Activated naive CD8-positive, alpha-beta T cell treated with anti-CD3 and anti-CD28 coated beads, Interleukin-2, amount 50 U/mL, for 24 hours (primary cell): ENCODE measurements around the gene OR4E2.
"Not testable (repeated sequence)": the region's sequence is repeated elsewhere in the genome, so short reads cannot be mapped to it uniquely, and the experiment has no call there.

ENCODE experiments used
- ATAC-seq: fragments of 150-1000 bp; cut with Tn5 transposase; one replicate; pipeline ENCODE4 v1.10.0; 2021
- DNase-seq: peaks from one replicate; pipeline ENCODE4 v3.0.0; 2021
- H3K27ac Mint-ChIP-seq: one replicate; pipeline ENCODE4 v1.8.0; 2021; ENCODE audit warnings: mild to moderate bottlenecking, mixed read lengths
- H3K27me3 Mint-ChIP-seq: one replicate; pipeline ENCODE4 v1.8.0; 2021; ENCODE audit warnings: mixed read lengths
- H3K36me3 Mint-ChIP-seq: one replicate; pipeline ENCODE4 v1.8.0; 2021; ENCODE audit warnings: low read depth, mixed read lengths
- H3K4me1 Mint-ChIP-seq: one replicate; pipeline ENCODE4 v1.8.0; 2021; ENCODE audit warnings: mixed read lengths
- H3K4me3 Mint-ChIP-seq: one replicate; pipeline ENCODE4 v1.8.0; 2021; ENCODE audit warnings: mild to moderate bottlenecking, moderate library complexity, mixed read lengths
- H3K9me3 Mint-ChIP-seq: one replicate; pipeline ENCODE4 v1.8.0; 2021; ENCODE audit warnings: mixed read lengths

OR4E2 gene

GRCh38 chr14:21653331-21653885 is at the start of gene OR4E2:
OR4E2 (plus strand) TSS chr14:21653835; CDS start chr14:21665083, 11,248 bp downstream.
- Mint-ChIP-seq H3K36me3 (no peaks in the 10 kb centered on the region), H3K27ac (no peak within 1 kb of the TSS), H3K4me3 (no peak within 1 kb of the TSS), H3K4me1 (no peaks in the 10 kb centered on the region), H3K27me3 (peaks cover 12% of the 10 kb centered on the region), H3K9me3 (no peaks in the 10 kb centered on the region)
- DNase-seq (no peak), ATAC-seq (no peak)

- Mint-ChIP-seq H3K4me1 (no peaks in the 10 kb centered on the region), H3K27me3 (peaks cover 13% of the 10 kb centered on the region), H3K9me3 (no peaks in the 10 kb centered on the region), H3K4me3 (no peak overlapping the region), H3K36me3 (no peaks in the 10 kb centered on the region), H3K27ac (no peak overlapping the region)
- DNase-seq (no peak), ATAC-seq (no peak)
Observed at GRCh38 chr14:21612324-21612723, 41.3 kb upstream of the OR4E2 start.

GRCh38 chr14:21614240-21614639 is 39.4 kb upstream of the OR4E2 start:
- DNase-seq, result no peak
- Mint-ChIP-seq H3K36me3 (no peaks in the 10 kb centered on the region), H3K4me1 (no peaks in the 10 kb centered on the region), H3K27me3 (peaks cover 7% of the 10 kb centered on the region), H3K27ac (no peak overlapping the region), H3K4me3 (no peak overlapping the region), H3K9me3 (no peaks in the 10 kb centered on the region)
- ATAC-seq, result no peak

GRCh38 chr14:21617614-21618013 is 36.0 kb upstream of the OR4E2 start:
- Mint-ChIP-seq H3K27ac (no peak overlapping the region), H3K27me3 (peaks cover 5% of the 10 kb centered on the region), H3K9me3 (no peaks in the 10 kb centered on the region), H3K36me3 (no peaks in the 10 kb centered on the region), H3K4me1 (no peaks in the 10 kb centered on the region), H3K4me3 (no peak overlapping the region)
- DNase-seq (no peak), ATAC-seq (no peak)

- no peak for DNase-seq
- H3K4me1 Mint-ChIP-seq, result no peaks in the 10 kb centered on the region
- no peak overlapping the region for H3K4me3 Mint-ChIP-seq
- H3K36me3 Mint-ChIP-seq, result no peaks in the 10 kb centered on the region
- no peak overlapping the region for H3K27ac Mint-ChIP-seq
- peaks cover 7% of the 10 kb centered on the region for H3K9me3 Mint-ChIP-seq
- no peak for ATAC-seq
- peaks cover 9% of the 10 kb centered on the region for H3K27me3 Mint-ChIP-seq
Observed at GRCh38 chr14:21626491-21627230, 27.0 kb upstream of the OR4E2 start.

GRCh38 chr14:21630503-21630902 is 23.1 kb upstream of the OR4E2 start:
- not testable (repeated sequence) for H3K27me3 Mint-ChIP-seq, DNase-seq, ATAC-seq, H3K27ac Mint-ChIP-seq, H3K4me1 Mint-ChIP-seq, H3K4me3 Mint-ChIP-seq, H3K9me3 Mint-ChIP-seq, H3K36me3 Mint-ChIP-seq

- H3K27ac Mint-ChIP-seq, result no peak overlapping the region
- ATAC-seq (no peak), DNase-seq (no peak)
- no peaks in the 10 kb centered on the region for H3K4me1 Mint-ChIP-seq
- H3K9me3 Mint-ChIP-seq, result peaks cover 7% of the 10 kb centered on the region
- peaks cover 9% of the 10 kb centered on the region for H3K27me3 Mint-ChIP-seq
- H3K36me3 Mint-ChIP-seq, result no peaks in the 10 kb centered on the region
- no peak overlapping the region for H3K4me3 Mint-ChIP-seq
Observed at GRCh38 chr14:21631084-21631483, 22.6 kb upstream of the OR4E2 start.

- H3K27ac Mint-ChIP-seq, result no peak within 1 kb of the TSS
- peaks cover 7% of the 10 kb centered on the region for H3K9me3 Mint-ChIP-seq
Observed at GRCh38 chr14:21634840-21635239, 18.8 kb upstream of the OR4E2 start, which contains the start of gene OR10G2. OR10G2 (minus strand) TSS chr14:21634940; CDS start chr14:21634842, 98 bp downstream.

GRCh38 chr14:21642683-21643082 is 11.0 kb upstream of the OR4E2 start:
- no peaks in the 10 kb centered on the region for H3K4me1 Mint-ChIP-seq
- DNase-seq (no peak), ATAC-seq (no peak)
- peaks cover 3% of the 10 kb centered on the region for H3K27me3 Mint-ChIP-seq
- H3K4me3 Mint-ChIP-seq, result peak overlapping the region; percentile 68
- no peaks in the 10 kb centered on the region for H3K9me3 Mint-ChIP-seq
- H3K27ac Mint-ChIP-seq, result peak overlapping the region; percentile 24
- no peaks in the 10 kb centered on the region for H3K36me3 Mint-ChIP-seq

More at GRCh38 chr14:21634840-21635239, 18.8 kb upstream of the OR4E2 start, which contains the start of gene OR10G2:
- Mint-ChIP-seq H3K4me3 (no peak within 1 kb of the TSS), H3K27me3 (peaks cover 7% of the 10 kb centered on the region), H3K4me1 (no peaks in the 10 kb centered on the region), H3K36me3 (no peaks in the 10 kb centered on the region)
- DNase-seq (no peak), ATAC-seq (no peak)

GRCh38 chr14:21643407-21643806 is 10.2 kb upstream of the OR4E2 start:
- no peaks in the 10 kb centered on the region for H3K4me1 Mint-ChIP-seq
- DNase-seq (no peak), ATAC-seq (no peak)
- H3K27me3 Mint-ChIP-seq, result peaks cover 7% of the 10 kb centered on the region
- no peaks in the 10 kb centered on the region for H3K9me3 Mint-ChIP-seq
- H3K36me3 Mint-ChIP-seq, result no peaks in the 10 kb centered on the region
- H3K27ac Mint-ChIP-seq, result no peak overlapping the region
- H3K4me3 Mint-ChIP-seq, result peak overlapping the region; percentile 68

- Mint-ChIP-seq H3K27ac (no peak overlapping the region), H3K36me3 (no peaks in the 10 kb centered on the region)
- no peak for DNase-seq
Observed at GRCh38 chr14:21647380-21647779, 6.3 kb upstream of the OR4E2 start.

GRCh38 chr14:21652209-21652808 is 1.3 kb upstream of the OR4E2 start:
- DNase-seq (no peak), ATAC-seq (no peak)
- H3K27ac Mint-ChIP-seq, result no peak overlapping the region
- H3K27me3 Mint-ChIP-seq, result peaks cover 17% of the 10 kb centered on the region
- H3K9me3 Mint-ChIP-seq, result no peaks in the 10 kb centered on the region
- no peaks in the 10 kb centered on the region for H3K36me3 Mint-ChIP-seq
- no peaks in the 10 kb centered on the region for H3K4me1 Mint-ChIP-seq
- H3K4me3 Mint-ChIP-seq, result no peak overlapping the region

More at GRCh38 chr14:21647380-21647779, 6.3 kb upstream of the OR4E2 start:
- no peaks in the 10 kb centered on the region for H3K9me3 Mint-ChIP-seq
- no peaks in the 10 kb centered on the region for H3K4me1 Mint-ChIP-seq
- H3K4me3 Mint-ChIP-seq, result no peak overlapping the region
- H3K27me3 Mint-ChIP-seq, result peaks cover 17% of the 10 kb centered on the region
- no peak for ATAC-seq

- no peak for ATAC-seq
- no peaks in the 10 kb centered on the region for H3K36me3 Mint-ChIP-seq
- H3K9me3 Mint-ChIP-seq, result no peaks in the 10 kb centered on the region
- no peaks in the 10 kb centered on the region for H3K4me1 Mint-ChIP-seq
- peaks cover 14% of the 10 kb centered on the region for H3K27me3 Mint-ChIP-seq
- H3K4me3 Mint-ChIP-seq, result no peak overlapping the region
- H3K27ac Mint-ChIP-seq, result no peak overlapping the region
- no peak for DNase-seq
Observed at GRCh38 chr14:21654215-21654614, 580 bp downstream of the OR4E2 start.

- DNase-seq (no peak), ATAC-seq (no peak)
- Mint-ChIP-seq H3K36me3 (no peaks in the 10 kb centered on the region), H3K9me3 (no peaks in the 10 kb centered on the region), H3K27me3 (peaks cover 7% of the 10 kb centered on the region), H3K27ac (no peak overlapping the region), H3K4me3 (no peak overlapping the region), H3K4me1 (no peaks in the 10 kb centered on the region)
Observed at GRCh38 chr14:21656980-21657379, 3.3 kb downstream of the OR4E2 start.

- H3K27ac Mint-ChIP-seq, result no peak overlapping the region
- H3K36me3 Mint-ChIP-seq, result no peaks in the 10 kb centered on the region
- no peaks in the 10 kb centered on the region for H3K9me3 Mint-ChIP-seq
- H3K4me1 Mint-ChIP-seq, result no peaks in the 10 kb centered on the region
- peaks cover 20% of the 10 kb centered on the region for H3K27me3 Mint-ChIP-seq
- no peak overlapping the region for H3K4me3 Mint-ChIP-seq
- ATAC-seq (no peak), DNase-seq (no peak)
Observed at GRCh38 chr14:21668377-21668776, 14.7 kb downstream of the OR4E2 start.
